Measurements from ENCODE around the gene MTX2.
"Not testable (repeated sequence)": the region's sequence is repeated elsewhere in the genome, so short reads cannot be mapped to it uniquely, and the experiment has no call there.

Gene MTX2

DNA sequence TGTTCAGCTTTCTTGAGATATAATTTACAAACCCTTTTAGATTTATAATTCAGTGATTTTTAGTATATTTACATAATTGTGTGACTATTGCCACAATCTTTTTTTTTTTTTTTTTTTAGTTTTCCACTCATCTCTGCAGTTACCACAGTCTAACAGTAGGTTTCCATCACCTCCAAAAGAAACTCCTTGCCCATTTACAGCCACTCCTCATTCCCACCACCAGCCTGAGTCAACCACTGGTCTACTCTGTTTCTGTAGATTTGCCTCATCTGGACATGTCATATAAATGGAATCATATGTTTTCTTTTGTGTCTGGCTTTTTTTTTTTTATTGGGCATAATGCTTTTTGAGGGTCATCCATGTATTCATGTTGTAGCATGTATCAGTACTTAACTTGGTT lies 16.1 kb downstream of the MTX2 start:
- no peak for DNase-seq (ENCODE audit: low spot score)

DNA sequence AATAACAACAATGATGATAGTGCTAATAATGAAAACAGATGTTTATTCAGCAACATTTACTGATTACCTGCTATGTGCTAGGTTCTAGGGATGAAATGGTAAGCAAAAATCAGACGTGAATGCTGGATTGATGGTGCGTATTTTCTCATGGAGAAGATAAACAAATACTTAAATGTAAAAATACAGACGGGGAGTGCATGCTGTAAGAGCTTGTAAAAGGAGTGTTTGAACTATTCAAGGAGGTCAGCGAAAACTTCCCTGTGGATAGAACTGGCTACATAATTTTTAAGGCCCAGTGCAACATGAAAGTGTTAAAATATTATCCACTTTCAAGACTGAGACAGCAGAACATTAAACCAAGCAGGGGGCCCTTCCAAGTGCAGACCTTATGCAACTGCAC lies 22.1 kb downstream of the MTX2 start:
- DNase-seq (ENCODE audit: low spot score) = no peak

DNA sequence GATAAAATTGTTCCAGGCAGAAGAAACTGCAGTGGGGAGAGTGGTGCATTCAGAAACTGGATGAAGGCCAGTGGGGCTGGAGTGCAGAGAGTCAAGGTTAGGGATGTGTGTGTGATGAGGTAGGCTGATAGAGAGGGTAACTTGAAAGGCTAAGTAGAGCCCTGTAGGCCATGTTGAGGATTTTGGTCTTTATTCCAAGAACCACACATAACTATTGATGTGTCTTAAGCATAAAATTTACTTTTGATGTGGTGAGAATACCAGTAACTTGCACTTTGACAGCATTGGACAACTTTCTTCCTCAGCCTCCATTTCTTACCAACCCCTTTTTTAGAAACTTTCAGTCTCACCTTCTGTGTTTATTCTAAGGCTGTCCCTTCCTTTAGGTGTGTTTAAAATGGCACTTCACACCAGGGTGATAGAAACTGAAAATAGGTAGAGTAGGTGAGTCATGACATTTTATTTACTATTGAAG lies 22.6 kb downstream of the MTX2 start:
- no peak for DNase-seq (ENCODE audit: low spot score)

DNA sequence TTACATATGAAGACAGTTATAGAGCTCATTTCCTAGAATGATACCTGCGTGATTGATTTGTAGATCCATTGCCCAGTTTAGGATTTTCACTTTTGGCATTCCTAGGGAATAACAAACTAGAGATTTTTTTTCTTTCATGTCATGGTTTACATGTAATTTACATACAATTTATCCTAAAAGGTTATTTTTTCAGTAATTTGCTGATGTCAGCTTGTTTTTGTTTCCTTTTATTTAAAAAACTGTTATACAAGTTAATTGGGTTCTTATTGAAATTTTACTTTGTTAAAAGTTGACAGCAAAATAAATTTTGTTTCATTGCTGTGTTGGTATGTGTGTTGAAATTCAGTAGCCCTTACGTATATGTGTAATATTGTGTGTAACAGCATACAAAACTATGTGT lies 23.4 kb downstream of the MTX2 start:
- no peak for DNase-seq (ENCODE audit: low spot score)

DNA sequence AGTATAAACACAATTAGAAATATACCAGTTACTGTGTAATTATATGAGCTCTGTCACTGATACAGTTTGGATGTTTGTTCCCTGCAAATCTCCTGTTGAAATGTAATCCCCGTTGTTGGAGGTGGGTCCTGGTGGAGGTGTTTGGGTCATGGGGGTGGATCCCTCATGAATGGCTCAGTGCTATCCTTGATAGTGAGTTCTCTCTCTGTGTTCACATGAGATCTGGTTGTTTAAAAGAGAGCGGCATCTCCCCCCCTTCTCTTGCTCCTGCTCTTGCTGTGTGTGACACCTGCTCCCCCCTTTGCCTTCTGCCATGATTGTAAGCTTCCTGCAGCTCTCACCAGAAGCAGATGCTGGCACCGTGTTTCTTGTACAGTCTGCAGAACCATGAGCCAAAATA lies 24.1 kb downstream of the MTX2 start:
- DNase-seq (ENCODE audit: low spot score) = no peak

DNA sequence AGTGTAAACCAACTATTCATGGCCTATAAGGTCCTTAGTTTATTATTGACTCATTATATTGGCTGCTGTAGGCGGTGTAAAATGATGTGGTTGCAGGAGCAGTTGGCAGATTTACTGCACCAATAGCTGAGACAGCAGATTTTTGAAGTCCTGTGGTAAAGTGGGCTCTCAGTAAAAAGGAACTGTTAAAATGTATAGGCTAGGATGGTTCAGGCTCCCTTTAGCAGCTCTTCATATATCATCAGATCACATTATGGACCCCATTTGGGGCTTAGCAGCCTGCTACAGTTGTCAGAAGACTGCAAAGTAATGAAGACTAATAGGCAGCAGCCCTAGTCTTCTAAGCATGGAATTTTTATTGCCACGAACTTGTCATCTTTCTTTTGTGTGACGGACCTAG lies 27.8 kb downstream of the MTX2 start:
- no peak for DNase-seq (ENCODE audit: low spot score)

DNA sequence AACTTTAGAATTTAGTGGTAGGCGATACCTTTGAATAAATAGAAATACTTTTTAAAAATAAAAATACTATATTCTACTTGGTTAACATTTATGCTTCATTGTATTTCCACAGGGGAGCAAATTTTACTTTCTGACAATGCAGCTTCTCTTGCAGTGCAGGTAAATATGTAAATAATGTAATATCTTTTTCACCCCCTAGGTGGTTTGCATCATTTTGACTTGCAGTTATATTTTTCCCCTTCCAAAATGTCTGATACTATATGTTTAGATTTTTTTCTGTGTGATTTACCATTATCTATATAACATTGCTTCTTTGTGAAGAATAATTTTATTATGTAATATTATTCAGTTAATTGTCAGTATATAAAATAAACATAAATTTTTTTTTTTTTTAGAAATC lies 28.5 kb downstream of the MTX2 start:
- no peak for DNase-seq (ENCODE audit: low spot score)

DNA sequence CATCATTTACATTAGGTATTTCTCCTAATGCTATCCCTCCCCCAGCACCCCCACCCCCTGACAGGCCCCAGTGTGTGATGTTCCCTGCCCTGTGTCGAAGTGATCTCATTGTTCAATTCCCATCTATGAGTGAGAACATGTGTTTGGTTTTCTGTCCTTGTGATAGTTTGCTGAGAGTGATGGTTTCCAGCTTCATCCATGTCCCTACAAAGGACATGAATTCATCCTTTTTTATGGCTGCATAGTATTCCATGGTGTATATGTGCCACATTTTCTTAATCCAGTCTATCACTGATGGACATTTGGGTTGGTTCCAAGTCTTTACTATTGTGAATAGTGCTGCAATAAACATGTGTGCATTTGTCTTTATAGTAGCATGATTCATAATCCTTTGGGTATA lies 36.8 kb downstream of the MTX2 start:
- not testable (repeated sequence) for DNase-seq (ENCODE audit: low spot score)

DNA sequence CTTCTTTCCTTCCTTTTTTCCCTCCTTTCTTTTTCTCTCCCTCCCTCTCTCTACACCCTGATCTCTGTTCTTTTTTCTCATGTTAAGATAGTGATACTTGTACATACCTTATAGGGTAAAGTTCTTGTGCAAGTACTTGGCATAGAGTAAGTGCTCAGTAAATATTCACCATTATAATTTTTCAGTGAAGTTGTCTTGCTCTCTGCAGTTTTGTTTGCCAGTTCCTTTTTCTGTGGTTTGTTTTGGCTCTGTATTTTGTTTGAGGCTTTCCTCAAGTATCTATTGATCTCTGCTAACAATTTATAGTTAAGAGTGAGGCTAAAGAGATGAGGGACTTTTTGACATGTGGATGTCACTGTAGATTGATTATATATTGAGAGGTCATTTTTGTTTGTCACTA lies 48.0 kb downstream of the MTX2 start:
- no peak for DNase-seq (ENCODE audit: low spot score)

DNA sequence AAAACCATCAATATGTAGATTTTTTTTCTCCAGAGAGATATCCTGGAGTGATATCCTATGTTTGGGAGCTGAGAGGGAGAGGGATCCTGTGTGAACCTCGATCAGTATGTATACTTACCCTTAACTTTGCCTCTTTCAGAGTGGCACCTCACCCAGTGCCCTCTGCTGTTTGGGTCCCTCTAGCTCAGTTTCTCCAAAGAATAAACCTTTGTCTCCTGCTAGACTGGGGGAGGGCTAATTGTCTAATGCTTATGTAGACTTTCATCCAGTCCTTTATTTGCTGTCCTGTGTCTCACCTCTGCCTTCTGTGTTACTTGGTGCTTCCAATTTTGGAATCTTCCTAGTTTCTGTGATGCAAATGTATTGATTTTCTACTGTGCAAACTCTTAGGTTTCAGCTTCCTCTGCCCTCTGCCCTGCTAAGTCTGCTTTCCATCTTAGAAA lies 48.4 kb downstream of the MTX2 start:
- DNase-seq (ENCODE audit: low spot score) = no peak

DNA sequence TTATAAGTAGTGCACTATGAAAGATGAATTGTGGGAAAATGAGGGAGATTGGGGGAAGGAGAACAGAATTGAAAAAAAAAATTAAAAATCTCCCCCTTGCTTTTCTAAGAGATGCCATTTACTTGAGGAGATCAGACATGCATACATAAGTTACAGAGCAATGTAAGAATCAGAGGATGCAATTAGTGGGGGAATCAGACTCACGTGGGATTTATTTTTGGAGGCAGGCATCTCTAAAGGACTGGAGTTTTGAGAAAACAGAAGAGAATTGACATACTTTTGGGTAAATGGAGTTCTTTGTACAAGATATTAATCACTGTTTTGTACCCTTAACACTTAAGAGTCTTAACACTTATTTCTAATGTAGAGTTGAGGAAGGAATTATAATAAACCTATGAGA lies 52.7 kb downstream of the MTX2 start:
- DNase-seq (ENCODE audit: low spot score) = no peak

DNA sequence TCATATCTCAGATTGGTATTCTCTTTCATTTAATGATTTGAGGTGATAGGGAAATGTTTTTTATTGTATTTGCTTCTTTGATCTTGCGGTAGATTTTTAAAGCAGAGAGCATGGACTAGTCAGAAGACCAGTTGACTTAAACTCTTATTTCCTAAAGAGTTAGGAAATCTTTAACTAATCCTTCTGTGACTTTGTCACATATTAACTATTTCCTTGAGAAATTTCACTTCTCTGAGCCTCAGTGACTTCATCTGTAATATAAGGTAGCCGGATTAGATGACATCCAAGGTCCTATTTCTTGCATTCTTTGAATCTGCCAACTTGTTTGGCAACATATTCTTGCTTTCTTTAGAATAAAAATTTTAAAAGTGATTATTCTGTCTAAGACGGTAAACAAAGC lies 55.6 kb downstream of the MTX2 start:
- DNase-seq (ENCODE audit: low spot score) = no peak

DNA sequence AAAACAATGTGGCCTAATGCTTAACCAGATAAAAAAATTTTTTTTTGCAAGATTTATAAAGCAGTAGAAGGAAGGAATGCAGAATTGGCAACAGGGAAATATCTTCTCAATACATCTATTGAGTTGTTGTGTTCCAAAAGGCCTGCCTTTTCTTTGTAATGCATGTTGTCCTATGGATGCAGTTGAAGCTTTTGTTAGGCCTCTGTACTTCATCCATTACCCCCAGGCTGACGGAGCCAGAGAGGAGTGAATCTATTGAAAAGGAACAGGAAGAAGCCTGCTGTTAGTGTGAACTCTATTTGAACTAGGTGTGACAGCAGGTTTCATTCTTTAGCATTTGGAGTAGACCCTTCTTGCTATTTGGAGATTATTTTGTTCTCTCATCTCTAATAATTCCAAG lies 56.5 kb downstream of the MTX2 start:
- no peak for DNase-seq (ENCODE audit: low spot score)

DNA sequence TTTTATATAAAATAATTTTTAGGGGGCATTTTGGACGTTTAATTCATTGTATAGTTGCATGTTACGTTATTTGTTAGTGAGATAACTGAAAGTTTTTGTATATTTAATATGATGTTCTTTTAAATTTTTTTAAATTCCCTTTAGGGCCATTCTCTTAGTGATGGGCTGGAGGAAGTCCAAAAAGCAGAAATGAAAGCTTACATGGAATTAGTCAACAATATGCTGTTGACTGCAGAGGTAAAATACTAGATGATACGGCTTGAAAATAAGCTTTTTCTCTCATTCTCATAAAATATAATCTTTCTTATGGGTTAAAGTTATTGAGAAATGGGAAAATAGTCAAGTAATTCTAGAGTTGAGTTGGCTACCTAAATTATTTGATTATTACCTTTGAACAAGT lies 58.9 kb downstream of the MTX2 start:
- DNase-seq (ENCODE audit: low spot score) = no peak

DNA sequence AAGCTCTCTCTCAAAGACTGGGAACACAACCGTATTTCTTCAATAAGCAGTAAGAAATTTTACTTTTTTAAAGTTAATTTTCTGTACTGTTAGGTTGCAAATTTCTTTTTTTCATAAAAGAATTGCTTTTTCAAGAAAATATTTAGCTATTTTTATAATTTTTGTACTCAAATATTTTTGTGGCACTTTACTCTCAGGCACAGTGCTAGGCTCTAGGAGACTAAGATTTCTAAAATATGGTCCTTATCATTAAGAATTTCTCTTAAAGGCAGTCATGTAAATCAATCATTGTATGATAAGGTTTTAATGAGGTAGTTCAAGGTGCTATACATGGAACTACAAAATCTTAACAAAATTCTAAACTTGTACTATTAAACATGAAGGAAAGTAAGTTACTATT lies 61.4 kb downstream of the MTX2 start:
- no peak for DNase-seq (ENCODE audit: low spot score)

DNA sequence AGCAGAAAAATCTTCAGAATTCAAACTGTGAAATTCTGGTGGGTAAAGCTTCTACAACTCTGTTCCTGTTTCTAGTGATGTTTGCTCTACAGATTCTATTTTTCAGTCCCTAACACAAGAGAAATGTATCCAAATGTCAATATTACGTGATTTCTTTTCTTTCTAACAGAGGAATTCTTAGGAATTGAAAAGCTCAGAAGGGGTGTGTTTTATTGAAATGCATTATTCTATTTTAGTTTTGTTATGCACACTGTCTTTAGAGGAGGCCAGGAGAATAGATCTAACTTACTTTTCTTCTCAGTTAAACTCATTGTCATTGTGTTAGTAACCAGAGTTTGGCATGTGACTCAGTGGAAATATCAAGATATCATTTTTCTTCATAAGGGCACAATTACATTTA lies 62.4 kb downstream of the MTX2 start:
- no peak for DNase-seq (ENCODE audit: low spot score)

DNA sequence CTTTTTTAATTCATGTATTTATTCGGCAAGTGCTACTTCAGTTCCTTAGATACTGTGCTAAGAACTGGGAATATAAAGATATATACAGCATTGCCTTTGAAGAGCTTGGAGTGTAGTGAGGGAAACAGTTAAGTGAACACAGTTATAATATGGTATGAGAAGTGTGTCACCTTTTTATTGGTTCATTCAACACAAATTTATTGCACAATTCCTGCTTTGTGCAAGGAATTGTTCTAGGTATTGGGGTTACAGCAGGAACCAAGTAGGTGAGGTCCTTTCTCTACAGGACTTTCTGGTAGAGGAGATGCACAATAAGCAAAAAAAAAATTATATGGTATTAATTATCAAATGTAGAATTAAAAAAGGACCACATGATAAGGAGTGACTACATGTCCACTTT lies 65.5 kb downstream of the MTX2 start:
- no peak for DNase-seq (ENCODE audit: low spot score)

DNA sequence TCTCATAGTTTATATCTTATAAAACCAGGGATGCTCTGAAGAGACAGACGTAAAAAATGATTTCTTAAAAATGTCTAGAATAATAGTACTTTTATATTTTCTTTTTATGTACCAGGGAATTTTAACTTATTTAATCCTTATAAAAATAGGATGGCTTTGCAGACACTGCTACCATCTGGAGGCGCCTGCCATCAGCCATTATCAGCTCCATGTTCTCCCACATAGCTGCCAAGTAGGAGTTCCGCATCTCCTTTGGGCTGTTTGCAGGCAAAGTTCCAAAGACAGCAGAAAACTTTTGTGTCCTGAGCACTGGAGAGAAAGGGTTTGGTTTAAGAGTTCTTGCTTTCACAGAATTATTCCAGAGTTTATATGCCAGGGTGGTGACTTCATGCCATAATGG lies 69.2 kb downstream of the MTX2 start:
- no peak for DNase-seq (ENCODE audit: low spot score)

DNA sequence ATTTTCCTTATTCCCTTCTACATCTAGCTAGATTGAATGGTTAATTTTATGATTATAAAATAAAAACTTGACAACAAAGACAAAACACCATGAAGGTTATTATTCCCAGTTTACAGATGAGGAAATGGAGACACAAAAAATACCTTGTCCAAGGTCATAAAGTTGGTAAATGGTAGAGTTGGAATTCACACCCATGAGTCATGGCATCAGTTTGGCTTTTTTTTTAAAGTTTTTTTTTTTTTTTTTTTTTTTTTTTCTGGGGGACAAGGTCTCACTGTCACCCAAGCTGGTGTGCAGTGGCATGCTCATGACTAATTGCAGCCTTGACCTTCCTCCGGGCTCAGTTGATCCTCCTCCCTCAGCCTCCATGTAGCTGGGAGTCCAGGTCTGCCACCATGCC lies 70.0 kb downstream of the MTX2 start:
- DNase-seq (ENCODE audit: low spot score) = no peak

DNA sequence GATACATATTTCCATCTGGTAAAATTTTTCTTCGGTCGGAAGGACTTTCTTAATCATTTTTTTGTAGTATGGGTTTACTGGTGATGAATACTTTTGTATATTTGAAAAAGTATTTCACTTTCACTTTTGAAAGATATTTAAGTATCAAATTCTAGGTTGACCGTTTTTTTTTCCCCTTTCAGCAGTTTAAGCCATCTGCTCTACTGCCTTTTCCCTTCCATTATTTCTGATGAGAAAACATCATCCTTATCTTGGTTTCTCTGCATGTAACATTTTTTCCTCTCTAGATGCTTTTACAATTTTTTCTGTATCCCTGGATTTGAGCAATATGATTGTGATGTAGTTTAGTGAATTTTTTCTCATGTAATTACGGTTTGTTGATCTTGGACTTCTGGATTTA lies 87.0 kb downstream of the MTX2 start:
- no peak for DNase-seq (ENCODE audit: low spot score)

DNA sequence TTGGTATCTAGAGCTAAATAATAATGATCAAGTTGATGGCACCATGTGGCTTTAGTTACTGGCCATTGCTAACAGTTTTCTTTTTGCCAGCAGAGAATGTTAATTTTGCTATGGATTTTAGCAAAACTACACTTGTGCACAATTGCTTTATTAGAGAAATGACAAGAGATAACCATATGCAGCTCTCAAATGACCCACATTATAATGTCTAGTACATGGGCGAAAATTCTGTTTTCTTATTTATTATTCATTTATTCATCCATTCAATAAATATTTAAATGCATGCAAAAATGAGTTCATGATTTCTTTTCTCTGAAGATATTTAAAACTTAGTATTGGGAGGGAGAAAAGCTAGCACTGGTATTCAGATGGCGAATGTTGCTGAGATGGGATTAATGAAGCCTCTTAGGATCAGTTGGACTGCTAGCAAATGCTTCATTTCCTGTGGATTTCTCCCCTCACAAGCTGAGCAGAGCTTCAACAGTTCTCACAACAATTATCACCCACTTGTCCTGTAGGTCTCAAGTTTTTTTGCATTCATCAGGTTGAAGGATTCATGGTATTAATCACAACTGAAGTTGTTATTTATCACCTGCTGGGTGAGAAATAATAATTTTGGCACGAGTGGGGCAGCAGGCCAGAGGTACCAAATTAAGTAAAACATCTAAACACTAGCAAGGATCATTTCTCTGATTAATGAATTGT lies 95.2 kb downstream of the MTX2 start:
- DNase-seq (ENCODE audit: low spot score) = no peak

DNA sequence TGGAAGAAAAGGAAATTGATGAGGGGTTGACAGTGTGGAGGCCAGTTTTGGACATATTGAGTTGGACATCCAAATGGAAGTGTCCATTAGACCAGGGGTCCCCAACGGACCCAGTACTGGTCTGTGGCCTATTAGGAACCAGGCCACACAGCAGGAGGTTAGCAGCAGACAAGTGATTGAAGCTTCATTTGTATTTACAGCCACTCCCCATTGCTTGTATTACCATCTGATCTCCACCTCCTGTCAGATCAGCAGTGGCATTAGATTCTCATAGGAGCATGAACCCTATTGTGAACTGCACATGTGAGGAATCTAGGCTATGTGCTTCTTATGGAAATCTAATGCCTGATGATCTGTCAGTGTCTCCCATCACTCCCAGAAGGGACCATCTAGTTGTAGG lies 99.1 kb downstream of the MTX2 start:
- DNase-seq (ENCODE audit: low spot score) = no peak

DNA sequence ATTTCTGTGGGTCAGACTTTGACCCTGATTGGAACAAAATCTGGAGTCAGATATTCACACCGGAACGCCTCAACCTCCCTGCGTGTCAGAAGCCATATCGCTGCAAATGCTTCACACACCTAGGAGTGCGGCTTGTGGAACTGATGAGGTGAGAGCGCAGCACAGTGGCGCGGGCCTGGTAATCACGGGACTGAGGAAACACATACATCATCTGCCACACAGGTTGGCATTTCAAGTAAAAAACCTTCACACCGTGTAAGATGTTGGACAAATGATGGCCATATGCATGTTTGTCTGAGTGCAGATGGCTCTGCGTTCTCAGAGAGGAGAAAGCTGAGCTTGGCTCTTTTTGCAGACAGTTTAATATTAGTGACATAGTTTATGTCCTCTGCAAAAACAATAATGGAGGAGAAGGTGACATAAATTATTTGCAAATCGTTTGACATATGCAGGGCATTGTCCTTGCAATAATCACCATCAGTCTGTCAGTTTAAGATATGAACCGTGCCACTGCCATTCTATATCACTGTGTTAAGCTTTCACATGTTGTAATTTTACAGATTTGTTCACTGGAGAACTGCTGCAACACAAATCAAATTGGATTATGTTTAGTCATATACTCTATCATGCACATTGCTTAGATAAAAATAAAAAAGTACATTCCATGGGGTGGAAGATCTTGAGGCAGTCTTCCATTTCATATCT lies 101.4 kb downstream of the MTX2 start:
- DNase-seq (ENCODE audit: low spot score) = no peak

DNA sequence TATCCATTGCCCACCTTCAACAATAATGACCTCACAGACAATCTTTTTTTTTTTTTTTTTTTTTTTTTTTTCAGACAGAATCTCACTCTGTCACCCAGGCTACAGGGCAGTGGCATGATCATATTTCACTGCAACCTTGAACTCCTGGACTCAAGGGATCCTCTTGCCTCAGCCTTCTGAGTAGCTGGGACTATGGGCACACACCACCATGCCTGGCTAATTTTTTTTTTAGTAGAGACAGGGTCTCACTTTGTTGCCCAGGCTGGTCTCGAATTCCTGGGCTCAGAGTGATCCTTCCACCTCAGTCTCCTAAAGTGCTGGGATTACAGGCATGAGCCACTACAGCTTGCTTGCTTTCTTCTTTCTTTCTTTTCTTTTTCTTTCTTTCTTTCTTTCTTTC lies 103.9 kb downstream of the MTX2 start:
- DNase-seq (ENCODE audit: low spot score) = not testable (repeated sequence)

Data from CD4-positive, alpha-beta T cell treated with Interleukin-15 for 4 hours (primary cell).